KMS-11 (cell line): ENCODE measurements around the gene CFAP92.

ENCODE experiments used
- H2AFZ ChIP-seq: fragments of 200-600 bp; sonication (generic); 2 replicates; pipeline ENCODE4 v1.6.1; 2016; ENCODE audit warnings: antibody characterized with exemption, mixed run types, low read depth
- H3K27ac ChIP-seq: fragments of 200-600 bp; sonication (generic); 2 replicates; pipeline ENCODE4 v1.6.1; 2016; ENCODE audit warnings: mild to moderate bottlenecking, mixed run types
- H3K27me3 ChIP-seq: fragments of 200-600 bp; sonication (generic); 2 replicates; pipeline ENCODE4 v1.6.1; 2017; ENCODE audit warnings: mild to moderate bottlenecking, low read depth, mixed run types, moderate library complexity; ENCODE audit not compliant: insufficient read depth
- H3K36me3 ChIP-seq: fragments of 200-600 bp; sonication (generic); 2 replicates; pipeline ENCODE4 v1.6.1; 2017; ENCODE audit warnings: mild to moderate bottlenecking, mixed run types; ENCODE audit not compliant: insufficient read depth
- H3K4me1 ChIP-seq: fragments of 200-600 bp; sonication (generic); 2 replicates; pipeline ENCODE4 v1.6.1; 2016; ENCODE audit warnings: mild to moderate bottlenecking, low read depth, mixed run types; ENCODE audit not compliant: poor library complexity, severe bottlenecking
- H3K4me2 ChIP-seq: fragments of 200-600 bp; sonication (generic); 2 replicates; pipeline ENCODE4 v1.7.0; 2016; ENCODE audit warnings: mild to moderate bottlenecking, mixed run types
- H3K4me3 ChIP-seq: fragments of 200-600 bp; sonication (generic); IDR thresholded peaks from 2 replicates; pipeline ENCODE4 v1.6.1; 2017; ENCODE audit warnings: low read depth, low read length, mixed read lengths; ENCODE audit not compliant: insufficient read depth
- H3K79me2 ChIP-seq: fragments of 200-600 bp; sonication (generic); 2 replicates; pipeline ENCODE4 v1.6.1; 2016; ENCODE audit warnings: low read depth, mixed run types; ENCODE audit not compliant: insufficient read depth
- H3K9ac ChIP-seq: fragments of 200-600 bp; sonication (generic); 2 replicates; pipeline ENCODE4 v1.6.1; 2016; ENCODE audit warnings: mild to moderate bottlenecking, mixed run types
- H4K20me1 ChIP-seq: fragments of 200-600 bp; sonication (generic); 2 replicates; pipeline ENCODE4 v1.6.1; 2016; ENCODE audit warnings: mild to moderate bottlenecking, mixed run types; ENCODE audit not compliant: insufficient read depth
- TF ChIP-seq, protein P1 (sequence below): fragments of 200-600 bp; sonication (generic); conservative IDR thresholded peaks from 2 replicates; pipeline ENCODE4 v1.6.1; 2017; ENCODE audit warnings: low read depth, mild to moderate bottlenecking, antibody characterized with exemption, low read length, moderate library complexity, mixed read lengths

Gene CFAP92

DNA sequence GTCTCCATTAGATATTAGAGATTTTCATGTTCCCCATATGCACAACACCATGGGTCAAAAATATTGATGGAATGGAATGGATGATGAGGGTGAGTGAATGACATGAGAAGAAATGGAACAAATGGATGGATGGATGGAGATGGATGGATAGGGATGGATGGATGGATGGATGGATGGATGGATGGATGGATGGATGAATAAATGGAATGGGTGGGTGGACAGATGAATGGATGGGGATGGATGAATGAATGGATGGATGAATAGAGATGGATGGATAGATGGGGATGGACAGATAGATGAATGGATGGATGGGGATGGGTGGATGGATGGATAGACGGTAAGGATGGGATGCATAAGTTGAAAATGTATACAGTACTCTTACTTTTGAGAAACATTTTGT lies 18.6 kb downstream of the CFAP92 start:
- Histone ChIP-seq H3K4me3 (no peak overlapping the region), H3K9ac (no peak overlapping the region), H3K79me2 (no peaks in the 10 kb centered on the region), H4K20me1 (no peaks in the 10 kb centered on the region), H3K27me3 (no peaks in the 10 kb centered on the region), H3K4me1 (peaks cover 8% of the 10 kb centered on the region), H3K36me3 (no peaks in the 10 kb centered on the region), H3K4me2 (no peak overlapping the region), H2AFZ (no peak overlapping the region), H3K27ac (no peak overlapping the region)
- TF ChIP-seq, protein P1, sequence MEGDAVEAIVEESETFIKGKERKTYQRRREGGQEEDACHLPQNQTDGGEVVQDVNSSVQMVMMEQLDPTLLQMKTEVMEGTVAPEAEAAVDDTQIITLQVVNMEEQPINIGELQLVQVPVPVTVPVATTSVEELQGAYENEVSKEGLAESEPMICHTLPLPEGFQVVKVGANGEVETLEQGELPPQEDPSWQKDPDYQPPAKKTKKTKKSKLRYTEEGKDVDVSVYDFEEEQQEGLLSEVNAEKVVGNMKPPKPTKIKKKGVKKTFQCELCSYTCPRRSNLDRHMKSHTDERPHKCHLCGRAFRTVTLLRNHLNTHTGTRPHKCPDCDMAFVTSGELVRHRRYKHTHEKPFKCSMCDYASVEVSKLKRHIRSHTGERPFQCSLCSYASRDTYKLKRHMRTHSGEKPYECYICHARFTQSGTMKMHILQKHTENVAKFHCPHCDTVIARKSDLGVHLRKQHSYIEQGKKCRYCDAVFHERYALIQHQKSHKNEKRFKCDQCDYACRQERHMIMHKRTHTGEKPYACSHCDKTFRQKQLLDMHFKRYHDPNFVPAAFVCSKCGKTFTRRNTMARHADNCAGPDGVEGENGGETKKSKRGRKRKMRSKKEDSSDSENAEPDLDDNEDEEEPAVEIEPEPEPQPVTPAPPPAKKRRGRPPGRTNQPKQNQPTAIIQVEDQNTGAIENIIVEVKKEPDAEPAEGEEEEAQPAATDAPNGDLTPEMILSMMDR: no peak

- H4K20me1 ChIP-seq: no peaks in the 10 kb centered on the region
- H2AFZ ChIP-seq: no peak overlapping the region
- H3K36me3 ChIP-seq: no peaks in the 10 kb centered on the region
- TF ChIP-seq, protein P1: no peak
- H3K4me2 ChIP-seq: no peak overlapping the region
- H3K9ac ChIP-seq: no peak overlapping the region
- no peaks in the 10 kb centered on the region for H3K27me3 ChIP-seq
- no peak overlapping the region for H3K4me3 ChIP-seq
- no peaks in the 10 kb centered on the region for H3K79me2 ChIP-seq
- H3K27ac ChIP-seq: no peak overlapping the region
- H3K4me1 ChIP-seq: peaks cover 8% of the 10 kb centered on the region
These were observed 19.8 kb downstream of the CFAP92 start for GRCh38 chr3:128973988-128974564.

- Histone ChIP-seq H3K4me1 (peaks cover 8% of the 10 kb centered on the region), H3K4me3 (no peak overlapping the region), H3K4me2 (no peak overlapping the region), H3K79me2 (no peaks in the 10 kb centered on the region), H2AFZ (no peak overlapping the region), H3K9ac (no peak overlapping the region), H4K20me1 (no peaks in the 10 kb centered on the region), H3K27me3 (no peaks in the 10 kb centered on the region), H3K27ac (no peak overlapping the region), H3K36me3 (no peaks in the 10 kb centered on the region)
- TF ChIP-seq, protein P1: no peak
These were observed 22.3 kb downstream of the CFAP92 start for GRCh38 chr3:128971421-128972100.

GRCh38 chr3:128970740-128971047 lies 23.2 kb downstream of the CFAP92 start:
- no peak overlapping the region for H2AFZ ChIP-seq
- H3K79me2 ChIP-seq: no peaks in the 10 kb centered on the region
- no peak overlapping the region for H3K4me3 ChIP-seq
- no peaks in the 10 kb centered on the region for H3K27me3 ChIP-seq
- peaks cover 8% of the 10 kb centered on the region for H3K4me1 ChIP-seq
- TF ChIP-seq, protein P1: no peak
- no peaks in the 10 kb centered on the region for H3K36me3 ChIP-seq
- no peaks in the 10 kb centered on the region for H4K20me1 ChIP-seq
- no peak overlapping the region for H3K9ac ChIP-seq
- no peak overlapping the region for H3K4me2 ChIP-seq
- H3K27ac ChIP-seq: no peak overlapping the region
